ENCODE results near the gene SEPTIN11.
"Not testable (repeated sequence)": the region's sequence is repeated elsewhere in the genome, so short reads cannot be mapped to it uniquely, and the experiment has no call there.

The SEPTIN11 gene

GRCh38 chr4:76954489-76954888 is 4.9 kb downstream of the SEPTIN11 start:
- Histone ChIP-seq H3K27me3 (ENCODE audit: control insufficient read depth, insufficient read depth, low read length) (no peaks in the 10 kb centered on the region), H3K9ac (ENCODE audit: low read length) (no peak overlapping the region), H3K9me3 (ENCODE audit: control insufficient read depth, low read length) (no peaks in the 10 kb centered on the region), H3K4me3 (ENCODE audit: low read length) (no peak overlapping the region), H3K4me1 (ENCODE audit: control insufficient read depth, insufficient read depth, low read length) (peaks cover 19% of the 10 kb centered on the region), H3K36me3 (ENCODE audit: control insufficient read depth, insufficient read depth, low read length) (no peaks in the 10 kb centered on the region)

- Histone ChIP-seq H3K9me3 (ENCODE audit: control insufficient read depth, low read length) (no peaks in the 10 kb centered on the region), H3K9ac (ENCODE audit: low read length) (no peak overlapping the region), H3K4me3 (ENCODE audit: low read length) (no peak overlapping the region), H3K27me3 (ENCODE audit: control insufficient read depth, insufficient read depth, low read length) (no peaks in the 10 kb centered on the region), H3K4me1 (ENCODE audit: control insufficient read depth, insufficient read depth, low read length) (peaks cover 23% of the 10 kb centered on the region), H3K36me3 (ENCODE audit: control insufficient read depth, insufficient read depth, low read length) (no peaks in the 10 kb centered on the region)
These were observed 5.6 kb downstream of the SEPTIN11 start for GRCh38 chr4:76955182-76955581.

- peaks cover 21% of the 10 kb centered on the region for H3K4me1 ChIP-seq (ENCODE audit: control insufficient read depth, insufficient read depth, low read length)
- no peaks in the 10 kb centered on the region for H3K27me3 ChIP-seq (ENCODE audit: control insufficient read depth, insufficient read depth, low read length)
- H3K36me3 ChIP-seq (ENCODE audit: control insufficient read depth, insufficient read depth, low read length), result no peaks in the 10 kb centered on the region
- H3K9ac ChIP-seq (ENCODE audit: low read length), result no peak overlapping the region
- H3K4me3 ChIP-seq (ENCODE audit: low read length), result no peak overlapping the region
- H3K9me3 ChIP-seq (ENCODE audit: control insufficient read depth, low read length), result no peaks in the 10 kb centered on the region
These were observed 7.6 kb downstream of the SEPTIN11 start for GRCh38 chr4:76957004-76957738.

- Histone ChIP-seq H3K4me1 (ENCODE audit: control insufficient read depth, insufficient read depth, low read length) (peaks cover 34% of the 10 kb centered on the region), H3K4me3 (ENCODE audit: low read length) (no peak overlapping the region), H3K27me3 (ENCODE audit: control insufficient read depth, insufficient read depth, low read length) (no peaks in the 10 kb centered on the region), H3K9ac (ENCODE audit: low read length) (no peak overlapping the region), H3K36me3 (ENCODE audit: control insufficient read depth, insufficient read depth, low read length) (no peaks in the 10 kb centered on the region), H3K9me3 (ENCODE audit: control insufficient read depth, low read length) (no peaks in the 10 kb centered on the region)
These were observed 9.3 kb downstream of the SEPTIN11 start for GRCh38 chr4:76958891-76959290.

GRCh38 chr4:76960014-76960413 is 10.5 kb downstream of the SEPTIN11 start:
- H3K4me3 ChIP-seq (ENCODE audit: low read length), result no peak overlapping the region
- H3K36me3 ChIP-seq (ENCODE audit: control insufficient read depth, insufficient read depth, low read length), result no peaks in the 10 kb centered on the region
- H3K27me3 ChIP-seq (ENCODE audit: control insufficient read depth, insufficient read depth, low read length), result no peaks in the 10 kb centered on the region
- no peaks in the 10 kb centered on the region for H3K9me3 ChIP-seq (ENCODE audit: control insufficient read depth, low read length)
- H3K9ac ChIP-seq (ENCODE audit: low read length), result no peak overlapping the region
- peaks cover 34% of the 10 kb centered on the region for H3K4me1 ChIP-seq (ENCODE audit: control insufficient read depth, insufficient read depth, low read length)

GRCh38 chr4:76962406-76963130 is 13.0 kb downstream of the SEPTIN11 start:
- Histone ChIP-seq H3K36me3 (ENCODE audit: control insufficient read depth, insufficient read depth, low read length) (no peaks in the 10 kb centered on the region), H3K4me3 (ENCODE audit: low read length) (no peak overlapping the region), H3K9ac (ENCODE audit: low read length) (no peak overlapping the region), H3K4me1 (ENCODE audit: control insufficient read depth, insufficient read depth, low read length) (peaks cover 27% of the 10 kb centered on the region), H3K27me3 (ENCODE audit: control insufficient read depth, insufficient read depth, low read length) (no peaks in the 10 kb centered on the region), H3K9me3 (ENCODE audit: control insufficient read depth, low read length) (no peaks in the 10 kb centered on the region)

GRCh38 chr4:76963131-76963750 is 13.7 kb downstream of the SEPTIN11 start:
- Histone ChIP-seq H3K4me1 (ENCODE audit: control insufficient read depth, insufficient read depth, low read length) (peaks cover 25% of the 10 kb centered on the region), H3K4me3 (ENCODE audit: low read length) (no peak overlapping the region), H3K9ac (ENCODE audit: low read length) (no peak overlapping the region), H3K36me3 (ENCODE audit: control insufficient read depth, insufficient read depth, low read length) (no peaks in the 10 kb centered on the region), H3K27me3 (ENCODE audit: control insufficient read depth, insufficient read depth, low read length) (no peaks in the 10 kb centered on the region), H3K9me3 (ENCODE audit: control insufficient read depth, low read length) (no peaks in the 10 kb centered on the region)

GRCh38 chr4:76963927-76964326 is 14.4 kb downstream of the SEPTIN11 start:
- H3K4me1 ChIP-seq (ENCODE audit: control insufficient read depth, insufficient read depth, low read length), result peaks cover 25% of the 10 kb centered on the region
- H3K9me3 ChIP-seq (ENCODE audit: control insufficient read depth, low read length); H3K27me3 ChIP-seq (ENCODE audit: control insufficient read depth, insufficient read depth, low read length); H3K4me3 ChIP-seq (ENCODE audit: low read length); H3K36me3 ChIP-seq (ENCODE audit: control insufficient read depth, insufficient read depth, low read length); H3K9ac ChIP-seq (ENCODE audit: low read length): not testable (repeated sequence)

- Histone ChIP-seq H3K9ac (ENCODE audit: low read length) (no peak overlapping the region), H3K4me1 (ENCODE audit: control insufficient read depth, insufficient read depth, low read length) (peaks cover 25% of the 10 kb centered on the region), H3K9me3 (ENCODE audit: control insufficient read depth, low read length) (no peaks in the 10 kb centered on the region), H3K36me3 (ENCODE audit: control insufficient read depth, insufficient read depth, low read length) (no peaks in the 10 kb centered on the region), H3K27me3 (ENCODE audit: control insufficient read depth, insufficient read depth, low read length) (no peaks in the 10 kb centered on the region), H3K4me3 (ENCODE audit: low read length) (no peak overlapping the region)
These were observed 15.2 kb downstream of the SEPTIN11 start for GRCh38 chr4:76964769-76965168.

GRCh38 chr4:76965866-76966579 is 16.5 kb downstream of the SEPTIN11 start:
- Histone ChIP-seq H3K4me3 (ENCODE audit: low read length) (no peak overlapping the region), H3K4me1 (ENCODE audit: control insufficient read depth, insufficient read depth, low read length) (peaks cover 15% of the 10 kb centered on the region), H3K36me3 (ENCODE audit: control insufficient read depth, insufficient read depth, low read length) (no peaks in the 10 kb centered on the region), H3K9ac (ENCODE audit: low read length) (no peak overlapping the region), H3K9me3 (ENCODE audit: control insufficient read depth, low read length) (no peaks in the 10 kb centered on the region), H3K27me3 (ENCODE audit: control insufficient read depth, insufficient read depth, low read length) (no peaks in the 10 kb centered on the region)

GRCh38 chr4:76968937-76969336 is 19.4 kb downstream of the SEPTIN11 start:
- H3K9me3 ChIP-seq (ENCODE audit: control insufficient read depth, low read length), result no peaks in the 10 kb centered on the region
- H3K4me1 ChIP-seq (ENCODE audit: control insufficient read depth, insufficient read depth, low read length), result no peaks in the 10 kb centered on the region
- no peaks in the 10 kb centered on the region for H3K36me3 ChIP-seq (ENCODE audit: control insufficient read depth, insufficient read depth, low read length)
- H3K27me3 ChIP-seq (ENCODE audit: control insufficient read depth, insufficient read depth, low read length), result no peaks in the 10 kb centered on the region
- H3K4me3 ChIP-seq (ENCODE audit: low read length), result no peak overlapping the region
- no peak overlapping the region for H3K9ac ChIP-seq (ENCODE audit: low read length)

- Histone ChIP-seq H3K4me1 (ENCODE audit: control insufficient read depth, insufficient read depth, low read length) (no peaks in the 10 kb centered on the region), H3K4me3 (ENCODE audit: low read length) (no peak overlapping the region), H3K27me3 (ENCODE audit: control insufficient read depth, insufficient read depth, low read length) (no peaks in the 10 kb centered on the region), H3K9ac (ENCODE audit: low read length) (no peak overlapping the region), H3K36me3 (ENCODE audit: control insufficient read depth, insufficient read depth, low read length) (no peaks in the 10 kb centered on the region), H3K9me3 (ENCODE audit: control insufficient read depth, low read length) (no peaks in the 10 kb centered on the region)
These were observed 19.9 kb downstream of the SEPTIN11 start for GRCh38 chr4:76969495-76969894.

Data from mucosa of stomach (tissue), 1 donor.